Transverse colon (tissue), 4 donors: ENCODE results near the gene NFIA. TPM values are rescaled to one million over a fixed set of nuclear protein-coding genes. Genes with fewer than 3 reads are reported as not detected.

Source experiments
- DNase-seq: peaks from one replicate; pipeline ENCODE4 v3.0.0-alpha.2; 2019
- H3K27ac ChIP-seq, 4 donors: fragments of 200-600 bp; sonication (generic); 2 replicates each; pipeline ENCODE4 v1.5.1; 2016 to 2018; ENCODE audit warnings: inconsistent platforms in 4 of 4
- H3K27me3 ChIP-seq: fragments of 200-600 bp; sonication (generic); 2 replicates; pipeline ENCODE4 v1.5.1; 2017; ENCODE audit warnings: inconsistent platforms
- H3K36me3 ChIP-seq, 4 donors: fragments of 200-600 bp; sonication (generic); 2 replicates each; pipeline ENCODE4 v1.5.1; 2017 to 2019; ENCODE audit warnings: inconsistent platforms in 4 of 4
- H3K4me1 ChIP-seq, 4 donors: fragments of 200-600 bp; sonication (generic); 2 replicates each; pipeline ENCODE4 v1.5.1; 2017 to 2020; ENCODE audit warnings: inconsistent platforms in 4 of 4
- H3K4me3 ChIP-seq, 4 donors: fragments of 200-600 bp; sonication (generic); 1 replicate in 1 of 4; 2 replicates in 3 of 4; pipeline versions ENCODE4 v1.5.1 to v1.6.1; 2017 to 2019; ENCODE audit warnings: inconsistent platforms in 4 of 4
- H3K9me3 ChIP-seq, 2 donors: fragments of 200-600 bp; sonication (generic); 2 replicates each; pipeline ENCODE4 v1.5.1; 2017 to 2019; ENCODE audit warnings: inconsistent platforms in 2 of 2
- EP300 ChIP-seq: sonication (generic); formaldehyde crosslinking; IDR thresholded peaks from one replicate; pipeline ENCODE4 v1.6.1; 2017; ENCODE audit warnings: antibody characterized with exemption, low read depth
- POLR2A ChIP-seq: fragments of 450-650 bp; IDR thresholded peaks from one replicate; pipeline ENCODE4 v1.6.1; 2016; ENCODE audit warnings: antibody characterized with exemption, mild to moderate bottlenecking, moderate library complexity
- POLR2AphosphoS5 ChIP-seq, 3 donors: sonication (generic); formaldehyde crosslinking; IDR thresholded peaks; one replicate each; pipeline ENCODE4 v1.6.1; 2016; ENCODE audit warnings: antibody characterized with exemption in 3 of 3
- WGBS, 2 donors: methylation state at CpG; one replicate each; pipeline ENCODE4 v1.1.5; 2018; ENCODE audit warnings: low coverage in 1 of 2; 5-methylcytosine and 5-hydroxymethylcytosine counted together
- in situ Hi-C, 4 donors: fragments of 200-750 bp; cut with MboI; loops; one replicate each; pipeline versions ENCODE4 v1.15.0 to v1.15.1; 2017; ENCODE audit warnings: low sequenced_read_pairs in 3 of 4, low pct_ligation_motif_present in 1 of 4, low pct_unique_long_range_greater_than_20kb in 1 of 4
- intact Hi-C: fragments of 100-400 bp; cut with DNase I; formaldehyde crosslinking; loops from one replicate; pipeline ENCODE4 v1.15.1; 2023; ENCODE audit warnings: low total_unique reads
- total RNA-seq, 4 donors: library from RNA; depleted of rRNA; stranded (reverse); fragments of >200 nt; gene quantifications; one replicate each; pipeline ENCODE4 v1.1.0, GENCODE V29; 2016
- TF ChIP-seq, protein P1 (sequence below), 5 experiments: fragments of 200-600 bp in 3 of 5; fragments of 450-650 bp in 2 of 5; sonication (generic) in 3 of 5; IDR thresholded peaks; 1 replicate in 2 of 5; 2 replicates in 3 of 5; pipeline ENCODE4 v1.5.1; 2016 to 2017; ENCODE audit warnings: antibody characterized with exemption in 5 of 5, inconsistent platforms in 3 of 5, mild to moderate bottlenecking in 2 of 5, moderate library complexity in 1 of 5

Gene NFIA
- total RNA-seq, 4 donors from 2014 or later = 17.3 to 37.2 (median 29.8) TPM

DNA sequence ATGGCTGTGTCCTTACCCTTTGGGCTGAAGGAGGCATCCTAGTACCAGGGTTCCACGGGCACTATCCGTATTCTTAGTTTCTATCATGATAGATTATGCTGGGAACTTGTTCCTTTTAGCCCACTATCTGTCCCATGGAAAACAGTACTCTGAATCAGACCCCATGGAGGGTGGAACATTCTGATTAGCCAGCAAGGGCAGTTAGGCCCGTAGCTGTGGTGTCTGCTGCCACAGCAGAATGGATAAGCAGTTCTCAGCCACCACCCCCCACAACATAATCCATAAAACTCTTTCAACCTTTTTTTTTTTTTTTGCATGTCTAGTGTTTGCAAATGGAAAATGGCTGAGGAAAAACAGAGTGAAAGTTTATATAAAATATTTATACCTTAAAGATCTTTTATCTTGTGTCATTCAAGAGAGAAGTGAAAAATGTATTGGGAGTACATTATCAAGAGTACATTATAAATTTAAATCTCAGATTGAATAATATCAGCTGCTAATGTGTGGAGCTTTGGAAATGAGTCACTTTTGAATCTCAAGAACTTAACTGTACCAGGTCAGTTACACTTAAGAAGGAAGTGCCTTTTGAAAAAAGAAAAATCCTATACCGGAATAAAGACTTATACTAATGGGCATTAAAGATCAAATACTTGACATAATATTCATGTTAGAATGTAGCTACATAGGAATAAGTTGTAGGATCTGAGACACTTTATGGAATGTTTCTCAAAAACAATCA is 80.3 kb downstream of the NFIA start:
- in situ Hi-C loops (no loop called here), intact Hi-C loops (no loop called here)
- no peak for DNase-seq
- Histone ChIP-seq H3K27ac (no peak overlapping the region), H3K9me3 (no peaks in the 10 kb centered on the region), H3K36me3 (no peaks in the 10 kb centered on the region), H3K4me3 (no peak overlapping the region), H3K27me3 (no peaks in the 10 kb centered on the region), H3K4me1 (peaks cover 0 to 25% (median 4%) of the 10 kb centered on the region in 4 donors)
- 88 to 100% methylated on average over 1 to 4 of the region's 4 CpGs for WGBS, 2 donors
- no peak for TF ChIP-seq POLR2AphosphoS5 (IDR thresholded peaks at IDR 0.05)
- no peak for TF ChIP-seq EP300
- TF ChIP-seq POLR2A = no peak
- TF ChIP-seq, protein P1, sequence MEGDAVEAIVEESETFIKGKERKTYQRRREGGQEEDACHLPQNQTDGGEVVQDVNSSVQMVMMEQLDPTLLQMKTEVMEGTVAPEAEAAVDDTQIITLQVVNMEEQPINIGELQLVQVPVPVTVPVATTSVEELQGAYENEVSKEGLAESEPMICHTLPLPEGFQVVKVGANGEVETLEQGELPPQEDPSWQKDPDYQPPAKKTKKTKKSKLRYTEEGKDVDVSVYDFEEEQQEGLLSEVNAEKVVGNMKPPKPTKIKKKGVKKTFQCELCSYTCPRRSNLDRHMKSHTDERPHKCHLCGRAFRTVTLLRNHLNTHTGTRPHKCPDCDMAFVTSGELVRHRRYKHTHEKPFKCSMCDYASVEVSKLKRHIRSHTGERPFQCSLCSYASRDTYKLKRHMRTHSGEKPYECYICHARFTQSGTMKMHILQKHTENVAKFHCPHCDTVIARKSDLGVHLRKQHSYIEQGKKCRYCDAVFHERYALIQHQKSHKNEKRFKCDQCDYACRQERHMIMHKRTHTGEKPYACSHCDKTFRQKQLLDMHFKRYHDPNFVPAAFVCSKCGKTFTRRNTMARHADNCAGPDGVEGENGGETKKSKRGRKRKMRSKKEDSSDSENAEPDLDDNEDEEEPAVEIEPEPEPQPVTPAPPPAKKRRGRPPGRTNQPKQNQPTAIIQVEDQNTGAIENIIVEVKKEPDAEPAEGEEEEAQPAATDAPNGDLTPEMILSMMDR (IDR thresholded peaks at IDR 0.05) = no peak

DNA sequence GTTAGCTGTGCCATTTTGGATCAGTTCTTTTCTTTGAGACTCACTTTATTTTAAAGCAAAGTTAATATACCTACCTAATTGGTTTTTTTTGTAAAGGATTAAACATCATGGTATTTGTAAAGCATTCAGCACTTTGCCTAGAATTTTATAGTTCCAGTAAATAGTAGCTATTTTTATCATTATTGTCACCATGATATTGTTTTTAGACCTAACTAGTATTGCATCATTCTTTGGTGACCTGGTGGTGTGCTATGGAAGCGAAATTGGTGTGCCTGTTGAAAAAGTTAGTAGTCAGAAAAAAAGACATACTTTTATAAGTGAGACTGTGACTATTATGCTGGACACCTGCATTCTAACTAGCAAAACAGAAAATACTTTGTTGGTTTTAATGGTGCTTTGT is 81.0 kb downstream of the NFIA start:
- H3K27ac ChIP-seq = peak overlapping the region in 1 of 4 donors; percentile 15
- H3K4me1 ChIP-seq = peaks cover 0 to 24% (median 2%) of the 10 kb centered on the region in 4 donors
- intact Hi-C loops = no loop called here

DNA sequence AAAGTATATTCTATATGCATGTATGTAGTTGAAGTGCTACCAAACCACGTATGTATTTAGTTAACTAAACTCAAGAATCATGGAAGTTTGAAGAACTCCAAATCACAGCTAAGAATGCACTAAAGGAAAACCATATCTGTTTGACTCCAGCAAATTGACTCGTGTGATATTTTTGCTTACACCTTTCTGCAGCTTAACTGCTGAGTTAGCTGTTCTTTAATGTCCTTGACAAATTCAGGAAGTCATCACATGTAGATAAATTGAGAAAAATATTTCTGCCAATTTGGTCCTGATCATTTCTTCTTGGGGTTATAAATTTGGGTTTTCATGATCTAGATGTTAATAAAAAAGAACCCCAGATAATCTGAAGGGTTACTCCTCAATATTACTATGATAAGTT is 83.0 kb downstream of the NFIA start:
- Histone ChIP-seq H3K36me3 (no peaks in the 10 kb centered on the region), H3K4me3 (no peak overlapping the region), H3K9me3 (no peaks in the 10 kb centered on the region), H3K27me3 (no peaks in the 10 kb centered on the region), H3K27ac (no peak overlapping the region), H3K4me1 (peaks cover 0 to 37% (median 14%) of the 10 kb centered on the region in 4 donors)
- 77 to 100% methylated on average over 2 of the region's 2 CpGs for WGBS, 2 donors
- TF ChIP-seq, protein P1 (IDR thresholded peaks at IDR 0.05) = no peak
- no peak for TF ChIP-seq POLR2AphosphoS5 (IDR thresholded peaks at IDR 0.05)
- TF ChIP-seq POLR2A = no peak
- TF ChIP-seq EP300 = no peak
- intact Hi-C loops (no loop called here), in situ Hi-C loops (no loop called here)
- DNase-seq = no peak

More for the DNA sequence above, 81.0 kb downstream of the NFIA start:
- H3K4me3 ChIP-seq = no peak overlapping the region
- 79 to 100% methylated on average over 1 of the region's 1 CpG for WGBS, 2 donors
- no peaks in the 10 kb centered on the region for H3K27me3 ChIP-seq
- TF ChIP-seq POLR2A (no peak), EP300 (no peak), POLR2AphosphoS5 (IDR thresholded peaks at IDR 0.05) (no peak)
- TF ChIP-seq, protein P1 (IDR thresholded peaks at IDR 0.05) = no peak
- in situ Hi-C loops = no loop called here
- DNase-seq = no peak
- H3K36me3 ChIP-seq = no peaks in the 10 kb centered on the region
- H3K9me3 ChIP-seq = no peaks in the 10 kb centered on the region

DNA sequence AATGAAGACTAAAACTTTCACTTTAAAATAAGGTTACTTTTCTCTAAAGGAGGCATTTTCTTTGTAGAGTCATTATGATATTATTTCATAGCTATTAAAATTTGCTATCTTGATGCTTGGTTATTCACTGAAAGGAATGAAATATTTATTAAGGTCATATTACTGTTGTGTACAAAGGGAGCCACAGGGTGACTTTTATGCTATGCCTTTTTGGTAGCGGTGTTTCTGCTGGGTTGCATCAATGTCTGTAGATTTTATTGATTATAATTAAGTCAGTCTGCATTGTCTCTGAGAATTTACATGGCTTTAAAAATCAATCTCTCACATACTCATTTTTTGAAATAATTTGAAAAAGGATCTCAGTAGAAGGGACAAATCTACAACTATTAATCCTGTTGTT is 84.9 kb downstream of the NFIA start:
- no peaks in the 10 kb centered on the region for H3K36me3 ChIP-seq
- in situ Hi-C loops (no loop called here), intact Hi-C loops (no loop called here)
- H3K4me3 ChIP-seq = no peak overlapping the region
- H3K27ac ChIP-seq = no peak overlapping the region
- H3K27me3 ChIP-seq = no peaks in the 10 kb centered on the region
- no peaks in the 10 kb centered on the region for H3K9me3 ChIP-seq
- no peak for DNase-seq
- WGBS, 2 donors = 82 to 86% methylated on average over 1 of the region's 1 CpG
- TF ChIP-seq, protein P1 (IDR thresholded peaks at IDR 0.05) = no peak
- TF ChIP-seq POLR2A (no peak), EP300 (no peak), POLR2AphosphoS5 (IDR thresholded peaks at IDR 0.05) (no peak)
- peaks cover 3 to 55% (median 20%) of the 10 kb centered on the region in 4 donors for H3K4me1 ChIP-seq
